CD4-positive, alpha-beta T cell treated with Interleukin-10 for 1 hour (primary cell): ENCODE data around the gene ST6GALNAC2.

Source experiments
- DNase-seq: peaks from one replicate; pipeline ENCODE4 v3.0.0-alpha.2; 2020

The ST6GALNAC2 gene

DNA sequence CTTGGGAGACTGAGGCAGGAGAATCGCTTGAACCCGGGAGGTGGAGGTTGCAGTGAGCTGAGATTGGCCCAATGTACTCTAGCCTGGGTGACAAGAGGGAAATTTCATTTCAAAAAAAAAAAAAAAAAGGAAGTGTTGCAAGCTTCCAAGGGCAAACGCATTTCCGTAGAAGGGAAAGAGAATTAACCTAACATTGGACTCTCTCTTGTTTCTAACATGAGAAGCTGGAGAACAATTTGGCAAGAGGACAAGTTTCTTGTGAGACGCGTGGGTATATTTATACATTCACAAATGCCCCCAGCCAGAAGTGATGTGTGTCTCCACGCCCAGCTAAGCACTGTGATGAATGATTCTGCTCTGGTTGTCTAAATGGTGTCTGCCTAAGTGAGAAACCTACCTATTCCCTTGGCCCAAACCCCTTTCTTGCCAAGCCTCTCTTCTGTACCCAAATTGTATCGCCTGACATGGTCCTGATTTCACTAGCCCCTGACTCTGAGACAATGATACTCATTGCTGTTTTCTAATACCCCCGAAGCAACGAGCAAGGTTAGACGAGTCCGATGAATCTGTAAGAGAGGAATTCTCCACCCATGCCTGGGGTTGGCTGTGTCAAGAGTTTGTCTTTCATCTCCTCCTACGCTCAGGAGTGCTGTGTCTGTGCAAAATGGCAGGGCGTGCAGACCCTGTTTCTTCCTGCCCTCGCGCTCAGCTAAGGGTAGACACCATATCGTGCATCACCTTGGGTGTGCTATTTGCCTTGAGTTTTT lies 14.2 kb upstream of the ST6GALNAC2 start:
- no peak for DNase-seq

GRCh38 chr17:76598004-76598439 lies 12.4 kb upstream of the ST6GALNAC2 start:
- no peak for DNase-seq

DNA sequence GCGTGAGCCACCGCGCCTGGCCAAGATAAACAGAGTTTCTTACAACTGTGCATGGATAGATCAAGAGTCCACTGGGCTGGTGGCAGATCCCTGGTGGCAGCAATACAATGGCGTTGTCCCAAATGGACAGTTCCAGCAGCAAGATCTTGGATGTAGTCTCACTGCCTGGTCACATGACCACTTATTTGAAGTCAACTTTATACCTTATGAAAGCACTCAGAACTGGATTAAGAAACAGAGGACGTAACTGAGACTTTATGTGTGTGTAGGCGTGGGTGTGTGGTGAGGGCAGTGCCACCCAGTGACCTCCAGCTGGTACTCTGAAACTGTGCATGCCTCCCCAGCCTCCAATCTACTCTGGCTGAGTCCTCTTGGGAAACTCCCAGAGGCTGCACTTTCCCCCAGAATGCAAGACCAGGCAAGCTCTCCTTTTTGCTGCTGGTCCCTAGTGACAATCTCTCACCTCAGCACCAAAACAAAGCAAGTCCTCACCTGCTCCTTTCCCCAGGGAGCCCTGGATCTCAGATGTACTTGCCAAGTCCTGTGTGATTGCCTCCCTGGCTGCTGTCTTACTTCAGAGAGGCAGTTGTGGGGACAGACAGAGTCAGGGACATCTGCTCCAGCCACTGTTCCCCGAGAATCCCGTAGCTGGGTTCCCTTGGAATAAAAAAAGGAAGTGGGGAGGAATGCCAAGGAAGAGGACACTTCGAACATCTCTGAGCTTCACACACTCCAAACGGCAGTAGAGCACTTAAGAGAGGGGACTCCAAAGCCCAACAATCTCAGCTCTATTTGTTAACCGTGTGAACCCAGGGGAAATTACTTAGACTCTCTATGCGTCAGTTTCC lies 11.7 kb upstream of the ST6GALNAC2 start:
- DNase-seq: no peak

GRCh38 chr17:76594690-76595089 lies 9.0 kb upstream of the ST6GALNAC2 start:
- no peak for DNase-seq

DNA sequence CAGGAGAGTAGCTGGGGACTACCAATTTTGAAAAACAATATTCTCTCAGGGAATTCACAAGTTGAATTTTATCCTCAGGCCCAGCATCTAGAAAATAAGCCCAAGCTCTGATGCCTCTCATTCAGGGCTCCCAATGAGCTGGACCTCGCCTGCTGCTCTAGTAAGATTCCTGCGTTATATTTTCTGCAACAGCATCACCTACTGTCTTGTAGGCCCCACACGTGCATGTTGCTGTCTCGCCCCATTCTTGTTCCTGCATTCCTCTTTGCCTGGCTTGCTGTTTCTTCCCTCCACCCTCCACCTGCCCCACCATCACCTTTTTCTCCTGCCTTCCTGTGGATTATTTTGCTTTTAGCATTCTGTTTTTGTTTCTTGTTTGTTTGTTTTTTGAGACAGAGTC lies 8.3 kb upstream of the ST6GALNAC2 start:
- DNase-seq: no peak

- DNase-seq: no peak
Measured at GRCh38 chr17:76593384-76593826, 7.7 kb upstream of the ST6GALNAC2 start.

DNA sequence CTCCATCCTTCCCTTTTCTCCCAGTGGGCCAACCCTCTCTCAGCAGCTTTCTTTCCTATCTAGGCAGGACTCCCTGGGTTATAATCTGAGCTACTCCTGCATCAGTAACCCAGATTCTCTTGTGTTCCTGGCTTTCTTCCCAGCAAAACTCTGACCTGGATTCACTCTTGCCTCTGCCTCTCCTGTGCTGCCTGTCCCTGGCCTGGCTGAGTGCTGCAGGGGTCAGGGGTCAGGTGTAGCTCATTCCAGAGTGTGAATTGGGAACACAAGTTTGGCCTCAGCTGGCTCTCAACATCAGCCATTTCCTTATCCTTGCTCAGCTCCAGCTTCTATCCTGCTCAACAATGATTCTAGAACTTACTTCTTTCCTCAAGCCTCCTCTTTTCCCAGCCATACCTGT lies 2.5 kb upstream of the ST6GALNAC2 start:
- no peak for DNase-seq

DNA sequence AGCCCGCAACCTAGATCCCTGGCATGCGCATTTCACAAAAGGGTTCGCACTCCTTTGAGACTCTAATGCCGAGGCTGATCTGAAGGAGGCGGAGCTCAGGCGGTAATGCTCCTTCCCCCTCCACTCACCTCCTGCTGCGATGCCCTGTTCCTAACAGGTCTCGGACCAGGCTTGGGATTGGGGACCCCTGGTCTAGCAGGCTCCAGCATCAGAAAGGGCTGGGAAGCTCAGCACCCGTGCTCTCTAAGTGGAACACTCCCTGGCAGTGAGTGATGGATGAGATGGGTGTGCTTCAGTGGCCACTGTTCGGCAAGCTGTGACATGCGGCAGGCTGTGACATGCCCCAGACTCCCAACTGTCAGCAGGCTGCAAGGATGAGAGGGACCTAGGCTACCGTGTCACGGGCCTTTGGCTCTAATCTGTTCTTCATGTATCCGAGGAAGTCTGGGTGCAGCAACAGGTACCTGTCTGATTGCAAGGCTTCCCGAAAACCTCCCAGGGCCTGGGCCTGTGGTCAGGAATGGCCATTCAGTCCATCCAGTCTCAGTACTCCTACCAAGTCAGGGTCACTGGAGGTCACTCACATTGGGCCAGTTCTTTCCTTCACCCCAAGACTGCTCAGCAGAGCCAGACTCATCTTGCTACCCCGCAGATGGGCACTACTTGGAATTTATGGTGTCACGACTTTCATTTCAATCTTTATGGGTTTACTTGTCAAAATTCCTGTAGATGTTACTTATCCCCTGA lies 1.3 kb upstream of the ST6GALNAC2 start:
- DNase-seq: no peak

DNA sequence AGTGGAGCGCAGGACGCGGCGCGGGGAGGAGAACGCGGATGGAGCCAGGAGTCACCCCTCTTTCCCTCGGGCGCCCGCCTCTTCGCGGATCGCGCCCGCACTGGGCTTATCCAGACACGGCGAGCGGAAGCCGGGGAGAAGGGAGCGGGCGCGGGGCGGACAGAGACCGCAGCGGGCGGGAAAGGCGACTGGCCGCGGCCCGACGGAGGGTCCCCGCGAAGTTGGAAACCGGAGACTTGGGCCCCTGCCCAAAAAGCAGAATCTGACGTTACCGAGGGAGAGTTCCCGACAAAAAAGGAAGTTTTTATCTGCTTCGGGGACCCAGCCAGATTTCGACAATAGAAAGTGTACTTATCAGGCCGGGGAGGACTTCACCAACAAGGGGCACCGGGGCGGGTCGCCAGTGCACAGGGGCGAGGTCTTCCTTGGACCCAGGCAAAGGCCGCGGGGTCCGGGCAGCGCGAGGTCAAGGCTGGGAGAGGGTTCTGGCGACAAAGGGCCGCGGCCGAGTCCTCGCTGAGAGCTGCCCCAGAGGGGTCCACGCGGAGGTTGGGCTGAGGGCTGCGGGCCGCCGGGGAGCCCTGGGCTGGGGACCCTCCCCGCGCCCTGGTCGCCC lies 519 bp downstream of the ST6GALNAC2 start:
- no peak for DNase-seq

DNA sequence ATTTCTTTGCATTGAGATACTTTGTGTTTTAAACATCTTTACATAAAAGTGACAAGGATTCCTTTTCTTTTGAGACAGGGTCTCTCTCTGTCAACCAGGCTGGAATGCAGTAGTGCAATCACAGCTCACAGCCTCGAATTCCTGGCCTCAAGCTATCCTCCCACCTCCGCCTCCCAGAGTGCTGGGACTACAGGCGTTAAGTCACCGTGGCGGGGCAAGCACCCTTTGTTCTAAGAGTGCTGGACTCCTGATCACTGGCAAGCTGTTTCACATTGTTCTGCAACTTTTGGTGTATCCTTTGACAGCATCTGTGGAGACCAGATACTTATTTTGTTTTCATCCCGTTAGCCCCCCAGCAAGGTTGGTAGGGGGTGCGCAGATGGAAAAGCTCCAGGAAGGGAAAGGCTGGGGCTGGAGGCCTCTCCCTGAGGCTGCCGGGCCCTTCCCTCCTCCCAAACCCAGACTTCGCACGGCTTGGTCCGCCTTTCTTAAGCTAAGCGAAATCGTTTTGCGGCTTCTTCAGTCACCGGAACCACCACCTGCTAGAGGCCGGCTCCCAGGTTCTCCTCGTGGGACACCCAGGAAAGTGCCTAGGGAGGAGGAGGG lies 1.1 kb downstream of the ST6GALNAC2 start:
- no peak for DNase-seq

- no peak for DNase-seq
Measured at GRCh38 chr17:76582660-76583059, 3.0 kb downstream of the ST6GALNAC2 start.

DNA sequence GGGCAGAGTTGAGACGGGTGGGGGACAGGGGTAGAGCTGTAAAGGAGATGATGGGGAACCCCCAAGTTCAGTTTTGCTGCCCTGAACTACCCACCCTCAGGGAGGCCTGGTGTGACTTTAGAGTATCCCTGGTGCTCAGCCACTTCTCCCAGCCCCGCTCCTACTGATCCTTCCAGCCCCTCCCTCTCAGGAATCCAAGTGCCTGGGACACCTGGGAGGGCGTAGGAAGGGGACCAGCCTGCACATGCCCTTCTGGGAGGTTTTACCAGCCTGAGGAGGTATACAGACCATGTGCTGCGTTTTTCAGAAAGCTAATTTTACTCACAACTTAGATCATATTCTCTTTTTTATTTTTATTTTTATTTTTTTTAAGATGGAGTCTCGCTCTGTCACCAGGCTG lies 4.1 kb downstream of the ST6GALNAC2 start:
- DNase-seq: no peak

DNA sequence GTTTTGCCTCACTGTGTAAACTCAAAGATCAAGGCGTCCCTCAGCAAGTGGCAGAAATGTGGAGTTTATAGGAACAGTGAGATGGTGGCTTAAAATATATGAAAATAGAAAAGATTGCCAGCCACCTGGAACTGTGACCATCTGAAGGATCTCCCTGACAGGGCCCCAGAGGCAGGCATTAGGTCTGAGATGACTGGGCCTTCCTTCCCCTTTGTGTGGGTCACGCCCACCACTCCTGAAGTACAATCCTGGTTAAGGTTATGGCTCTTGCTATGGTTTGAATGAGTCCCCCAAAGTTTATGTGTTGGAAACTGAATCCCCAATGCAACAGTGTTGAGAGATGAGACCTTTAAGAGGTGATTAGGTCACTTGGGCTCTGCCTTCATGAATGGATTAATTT lies 6.4 kb downstream of the ST6GALNAC2 start:
- DNase-seq: no peak

DNA sequence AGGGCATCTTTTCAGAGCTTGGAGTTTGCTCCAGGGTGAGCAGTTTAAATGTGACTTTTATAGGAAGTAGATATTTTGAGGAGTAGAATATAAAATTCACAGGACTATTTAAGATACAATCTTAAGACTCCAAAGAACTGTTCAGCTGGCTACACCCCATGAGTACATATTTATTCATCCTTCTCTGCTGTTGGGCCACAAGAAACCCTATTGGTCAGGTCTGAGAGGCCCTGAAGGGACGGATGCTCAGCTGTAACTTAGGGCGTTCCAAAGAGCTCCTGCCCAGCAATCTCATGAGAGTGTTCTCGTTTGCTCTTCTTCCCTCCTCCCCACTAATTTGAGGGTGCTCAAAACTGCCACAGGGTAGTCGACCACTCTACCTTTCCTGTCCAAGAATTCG lies 7.3 kb downstream of the ST6GALNAC2 start:
- no peak for DNase-seq

DNA sequence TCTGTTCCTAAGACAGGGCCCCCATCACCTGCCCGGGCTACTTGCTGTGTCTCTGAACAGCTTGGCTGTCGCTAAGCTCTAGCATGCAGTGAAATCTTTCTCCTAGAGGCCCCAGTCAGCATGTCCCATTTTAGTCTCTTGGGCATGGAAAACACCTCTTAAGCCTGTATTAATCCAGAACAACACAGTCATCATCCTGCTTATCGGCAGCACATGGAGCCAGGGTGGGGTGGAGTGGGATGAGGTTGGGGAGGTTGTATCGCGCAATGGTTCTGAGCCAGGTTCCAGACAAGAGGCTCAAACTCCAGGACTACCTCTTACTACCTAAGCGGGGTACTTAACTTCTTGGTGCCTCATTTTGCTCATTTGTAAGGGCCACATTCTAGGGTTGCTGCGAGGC lies 7.8 kb downstream of the ST6GALNAC2 start:
- DNase-seq: no peak

DNA sequence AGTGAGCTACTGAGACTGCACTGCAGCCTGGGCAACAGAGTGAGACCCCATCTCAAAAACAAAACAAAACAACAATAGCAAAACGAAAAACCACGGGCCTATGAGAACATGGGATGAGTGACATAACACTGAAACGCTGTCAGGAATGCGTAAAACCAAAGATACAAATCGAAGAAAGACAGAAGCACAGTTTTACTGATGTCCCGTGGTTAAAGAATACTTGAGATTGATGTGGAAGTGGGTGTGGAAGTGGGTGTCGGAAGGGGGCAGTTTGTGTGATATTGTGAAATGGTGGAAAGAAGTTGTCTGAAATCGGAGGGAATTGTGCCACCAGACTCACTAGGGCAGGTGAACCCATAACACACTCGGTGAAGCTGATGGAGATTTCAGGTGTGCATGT lies 9.5 kb downstream of the ST6GALNAC2 start:
- DNase-seq: no peak

DNA sequence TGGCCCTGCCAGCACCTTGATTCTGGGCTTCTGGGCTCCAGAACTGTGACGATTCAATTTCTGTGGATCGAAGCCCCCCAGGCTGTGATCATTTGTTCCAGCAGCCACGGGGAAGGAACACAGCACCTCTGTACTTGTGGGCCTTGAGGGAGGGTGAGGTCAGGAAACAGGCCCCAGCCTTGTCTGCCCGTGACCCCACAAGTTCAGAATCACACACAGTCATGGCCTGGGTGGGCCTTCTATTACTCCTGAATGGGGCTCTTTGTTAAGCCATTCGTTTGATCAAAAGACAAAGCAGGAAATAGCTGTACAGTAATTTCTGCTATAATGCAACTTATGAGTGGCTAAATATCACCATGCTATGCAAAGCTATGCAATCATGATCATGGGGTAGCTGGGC lies 10.1 kb downstream of the ST6GALNAC2 start:
- DNase-seq: no peak

DNA sequence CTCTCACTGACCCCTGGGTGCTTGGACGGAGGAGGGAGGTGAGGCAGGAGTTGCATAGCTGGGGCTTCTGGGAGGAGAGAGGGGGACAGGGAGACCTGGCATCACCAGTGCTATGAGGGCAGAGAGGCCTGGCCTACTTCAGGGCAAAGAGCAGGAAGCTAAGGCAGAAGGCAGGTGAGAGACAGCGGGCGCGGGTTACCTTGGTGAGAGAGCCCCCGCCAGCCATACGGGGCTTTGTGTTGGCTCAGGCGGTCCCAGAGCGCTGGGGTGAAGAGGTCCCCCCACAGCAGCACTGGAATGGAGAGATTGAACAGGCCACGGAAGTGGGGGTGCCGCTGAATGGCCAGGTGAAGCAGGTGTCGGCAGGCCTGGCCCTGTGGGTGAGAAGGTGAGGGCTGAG lies 11.5 kb downstream of the ST6GALNAC2 start:
- DNase-seq: no peak

- DNase-seq: no peak
Measured at GRCh38 chr17:76573096-76573495, 12.6 kb downstream of the ST6GALNAC2 start.

GRCh38 chr17:76572201-76572910 lies 13.3 kb downstream of the ST6GALNAC2 start:
- no peak for DNase-seq

DNA sequence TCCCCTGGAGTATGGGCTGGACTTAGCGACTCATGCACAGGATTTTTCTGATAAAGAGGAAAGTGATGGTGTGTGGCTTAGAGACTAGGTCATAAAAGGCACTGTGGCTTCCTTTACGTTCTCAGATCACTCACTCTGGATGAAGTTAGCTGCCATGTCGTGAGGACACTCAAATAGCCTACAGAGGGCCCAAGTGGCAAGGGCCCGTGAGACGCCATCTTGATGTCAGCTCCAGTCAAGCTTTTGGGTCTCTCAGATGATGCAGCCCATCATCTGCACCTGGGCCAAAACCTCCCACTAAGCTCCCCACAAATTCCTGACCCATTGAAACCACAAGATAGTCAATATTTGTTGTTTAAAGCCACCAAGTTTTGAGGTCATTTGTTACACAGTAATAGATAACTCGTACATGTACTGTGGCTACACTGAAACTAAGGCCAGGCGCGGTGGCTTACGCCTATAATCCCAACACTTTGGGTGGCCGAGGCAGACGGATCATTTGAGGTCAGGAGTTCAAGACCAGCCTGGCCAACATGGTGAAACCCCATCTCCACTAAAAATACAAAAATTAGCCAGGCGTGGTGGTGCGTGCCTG lies 14.7 kb downstream of the ST6GALNAC2 start:
- no peak for DNase-seq
